Liver (tissue), 9 donors: ENCODE measurements around the gene CCDC88C. TPM values are rescaled to one million over a fixed set of nuclear protein-coding genes. Genes with fewer than 3 reads are reported as not detected.

Experiments used
- DNase-seq: peaks from one replicate; pipeline ENCODE4 v3.0.0-alpha.2; 2017; ENCODE audit warnings: low spot score
- H3K27ac ChIP-seq, 2 donors: one replicate each; pipeline ENCODE4 v1.7.0; 2013; ENCODE audit warnings: inconsistent platforms in 2 of 2, low read length in 2 of 2, control low read depth in 1 of 2, low read depth in 1 of 2, mild to moderate bottlenecking in 1 of 2
- H3K27me3 ChIP-seq, 4 donors: one replicate each; pipeline versions ENCODE4 v1.6.1 to v1.7.0; 2013; ENCODE audit warnings: low read length in 3 of 4, inconsistent platforms in 1 of 4, mild to moderate bottlenecking in 1 of 4, moderate library complexity in 1 of 4; ENCODE audit not compliant: control insufficient read depth in 4 of 4, insufficient read depth in 4 of 4
- H3K36me3 ChIP-seq, 4 donors: one replicate each; pipeline versions ENCODE4 v1.6.1 to v1.7.0; 2013; ENCODE audit warnings: low read length in 3 of 4, mild to moderate bottlenecking in 3 of 4, low read depth in 1 of 4, moderate library complexity in 1 of 4; ENCODE audit not compliant: control insufficient read depth in 4 of 4, insufficient read depth in 3 of 4
- H3K4me1 ChIP-seq, 4 donors: one replicate each; pipeline versions ENCODE4 v1.6.1 to v1.7.0; 2013; ENCODE audit warnings: low read length in 3 of 4, mild to moderate bottlenecking in 3 of 4, moderate library complexity in 1 of 4; ENCODE audit not compliant: control insufficient read depth in 4 of 4, insufficient read depth in 4 of 4
- H3K4me3 ChIP-seq, 3 donors: one replicate each; pipeline versions ENCODE4 v1.6.1 to v1.7.0; 2013; ENCODE audit warnings: low read length in 3 of 3, control low read depth in 1 of 3, low read depth in 1 of 3, mild to moderate bottlenecking in 1 of 3
- H3K9ac ChIP-seq, 2 donors: one replicate each; pipeline ENCODE4 v1.7.0; 2013; ENCODE audit warnings: low read length in 2 of 2, mild to moderate bottlenecking in 2 of 2, moderate library complexity in 2 of 2, control low read depth in 1 of 2, low read depth in 1 of 2
- H3K9me3 ChIP-seq, 4 donors: one replicate each; pipeline versions ENCODE4 v1.6.1 to v1.7.0; 2013; ENCODE audit warnings: low read length in 3 of 4; ENCODE audit not compliant: control insufficient read depth in 4 of 4
- CTCF ChIP-seq: fragments of 150-350 bp; IDR thresholded peaks from 2 replicates; pipeline ENCODE4 v1.5.1; 2017; ENCODE audit warnings: improper control_type of control experiment, low read depth, low read length; ENCODE audit not compliant: missing input control
- EGR1 ChIP-seq, 2 donors: IDR thresholded peaks; 2 replicates each; pipeline ENCODE4 v1.6.1; 2016 to 2018; ENCODE audit warnings: antibody characterized with exemption in 2 of 2, low read depth in 2 of 2
- FOXA1 ChIP-seq: IDR thresholded peaks from 2 replicates; pipeline ENCODE4 v1.6.1; 2016; ENCODE audit warnings: antibody characterized with exemption
- FOXA2 ChIP-seq: IDR thresholded peaks from 2 replicates; pipeline ENCODE4 v1.6.1; 2016; ENCODE audit warnings: antibody characterized with exemption
- HNF4A ChIP-seq, 2 donors: conservative IDR thresholded peaks; 2 replicates each; pipeline ENCODE4 v1.6.1; 2016; ENCODE audit warnings: antibody characterized with exemption in 2 of 2, mild to moderate bottlenecking in 2 of 2
- JUND ChIP-seq, 2 donors: IDR thresholded peaks; 2 replicates each; pipeline ENCODE4 v1.6.1; 2016; ENCODE audit warnings: antibody characterized with exemption in 2 of 2
- NR2F2 ChIP-seq: IDR thresholded peaks from 2 replicates; pipeline ENCODE4 v1.6.1; 2016; ENCODE audit warnings: antibody characterized with exemption
- RAD21 ChIP-seq, 2 donors: IDR thresholded peaks; 2 replicates each; pipeline ENCODE4 v1.6.1; 2016; ENCODE audit warnings: antibody characterized with exemption in 2 of 2, mild to moderate bottlenecking in 2 of 2
- REST ChIP-seq: IDR thresholded peaks from 2 replicates; pipeline ENCODE4 v1.6.1; 2016; ENCODE audit warnings: antibody characterized with exemption, mild to moderate bottlenecking
- RXRA ChIP-seq, 2 donors: IDR thresholded peaks; 2 replicates each; pipeline ENCODE4 v1.6.1; 2017 to 2018; ENCODE audit warnings: antibody characterized with exemption in 2 of 2, mild to moderate bottlenecking in 1 of 2
- SP1 ChIP-seq: IDR thresholded peaks from 2 replicates; pipeline ENCODE4 v1.6.1; 2018; ENCODE audit warnings: antibody characterized with exemption, mild to moderate bottlenecking
- TAF1 ChIP-seq: conservative IDR thresholded peaks from 2 replicates; pipeline ENCODE4 v1.6.1; 2016; ENCODE audit warnings: antibody characterized with exemption, mild to moderate bottlenecking
- YY1 ChIP-seq: IDR thresholded peaks from 2 replicates; pipeline ENCODE4 v1.6.1; 2016; ENCODE audit warnings: antibody characterized with exemption, mild to moderate bottlenecking
- ZBTB33 ChIP-seq: IDR thresholded peaks from 2 replicates; pipeline ENCODE4 v1.6.1; 2016; ENCODE audit warnings: antibody characterized with exemption
- WGBS: extraction: QIAGEN DNeasy Blood & Tissue Kit; methylation state at CpG from one replicate; pipeline ENCODE4 v1.1.7; 2013; 5-methylcytosine and 5-hydroxymethylcytosine counted together
- polyA plus RNA-seq, 2 donors: library from polyadenylated mRNA; stranded (reverse) in 1 of 2; unstranded in 1 of 2; fragments of 200-250 nt in 1 of 2; fragments of >200 nt in 1 of 2; fragmentation: Nextera tagmentation in 1 of 2; extraction: Ambion mirVana in 1 of 2; gene quantifications; one replicate each; pipeline versions ENCODE4 v1.2.1 to v1.2.3, GENCODE V29; 2013 to 2015
- total RNA-seq, 2 donors: library from RNA; depleted of rRNA; stranded (reverse); fragments of >200 nt; gene quantifications; one replicate each; pipeline ENCODE4 v1.2.3, GENCODE V29; 2014
- donor health status: healthy.
- donor health status: healthy.
- donor health status: healthy.
- donor health status: healthy.
- donor health status: healthy.

CCDC88C gene
- total and polyA plus RNA-seq, 4 donors: 1.3 to 10.8 (median 4.0) TPM

- Histone ChIP-seq H3K4me3 (no peak overlapping the region), H3K9me3 (no peaks in the 10 kb centered on the region), H3K27ac (no peak overlapping the region), H3K27me3 (no peaks in the 10 kb centered on the region), H3K4me1 (peaks cover 0 to 3% (median 1%) of the 10 kb centered on the region in 4 donors), H3K36me3 (no peaks in the 10 kb centered on the region), H3K9ac (no peak overlapping the region)
- TF ChIP-seq FOXA2 (no peak), JUND (IDR thresholded peaks at IDR 0.05) (no peak), RAD21 (IDR thresholded peaks at IDR 0.05) (no peak), NR2F2 (no peak), SP1 (no peak), TAF1 (no peak), HNF4A (conservative IDR thresholded peaks at IDR 0.05) (no peak), RXRA (IDR thresholded peaks at IDR 0.05) (no peak), ZBTB33 (no peak), CTCF (no peak), REST (no peak), YY1 (no peak), FOXA1 (no peak)
- DNase-seq: no peak
- 93% methylated on average over 3 of the region's 3 CpGs for WGBS
These were observed 158.7 kb downstream of the CCDC88C start for GRCh38 chr14:91258876-91259275.

- Histone ChIP-seq H3K36me3 (no peaks in the 10 kb centered on the region), H3K4me3 (no peak overlapping the region), H3K4me1 (peaks cover under 1 to 8% (median 4%) of the 10 kb centered on the region in 4 donors), H3K9ac (no peak overlapping the region), H3K27ac (no peak overlapping the region), H3K9me3 (no peaks in the 10 kb centered on the region), H3K27me3 (no peaks in the 10 kb centered on the region)
- 77% methylated on average over 16 of the region's 16 CpGs for WGBS
- DNase-seq: no peak
- TF ChIP-seq FOXA2 (no peak), JUND (IDR thresholded peaks at IDR 0.05) (no peak), EGR1 (IDR thresholded peaks at IDR 0.05; ENCODE audit: low read depth in 2 of 2) (no peak), FOXA1 (no peak), SP1 (no peak)
These were observed 159.5 kb downstream of the CCDC88C start for GRCh38 chr14:91258011-91258618.
